Erythroblast (primary cell): Measurements from ENCODE around the gene NCKAP5.

Source experiments
- DNase-seq, 2 experiments: peaks; one replicate each; lab custom pipeline; 2025; lab: John Stamatoyannopoulos, UW
- GATA1 ChIP-seq: IDR thresholded peaks from 2 replicates; pipeline ENCODE4 v1.6.1; 2011; ENCODE audit warnings: low read depth, mild to moderate bottlenecking, control low read depth, low read length, moderate library complexity
- POLR2A ChIP-seq: IDR thresholded peaks from 2 replicates; pipeline ENCODE4 v1.6.1; 2011; ENCODE audit warnings: mild to moderate bottlenecking, low read length

Gene NCKAP5

GRCh38 chr2:133393895-133394294 lies 174.4 kb downstream of the NCKAP5 start:
- no peak for DNase-seq

GRCh38 chr2:133390156-133390555 lies 178.1 kb downstream of the NCKAP5 start:
- TF ChIP-seq GATA1 (no peak), POLR2A (no peak)
- no peak for DNase-seq

More at GRCh38 chr2:133393895-133394294, 174.4 kb downstream of the NCKAP5 start:
- TF ChIP-seq POLR2A (no peak), GATA1 (no peak)

- TF ChIP-seq POLR2A (no peak), GATA1 (no peak)
These were observed 178.7 kb downstream of the NCKAP5 start for GRCh38 chr2:133389569-133389968.

DNA sequence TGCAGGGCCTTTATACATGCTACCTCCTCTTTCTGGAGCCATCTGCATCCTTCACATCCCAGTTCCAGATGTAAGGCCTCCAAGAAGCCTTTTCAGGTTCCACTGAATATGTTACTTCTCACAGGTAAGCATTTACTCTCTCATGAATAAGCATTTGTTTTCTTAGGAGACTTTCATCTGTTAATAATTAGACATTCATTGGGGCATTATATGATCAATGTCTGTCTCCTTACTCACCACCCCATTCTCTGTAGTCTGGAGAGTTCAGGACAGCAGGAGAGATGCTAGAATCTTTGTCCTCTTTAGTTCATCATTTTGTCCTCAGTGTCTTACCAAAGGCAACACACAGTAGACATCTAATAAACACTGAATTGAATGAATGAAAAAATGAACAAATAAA lies 185.7 kb downstream of the NCKAP5 start:
- DNase-seq = no peak

More at GRCh38 chr2:133389569-133389968, 178.7 kb downstream of the NCKAP5 start:
- DNase-seq = no peak

GRCh38 chr2:133380991-133381390 lies 187.3 kb downstream of the NCKAP5 start:
- TF ChIP-seq POLR2A (no peak), GATA1 (no peak)
- DNase-seq = no peak

More for the DNA sequence above, 185.7 kb downstream of the NCKAP5 start:
- TF ChIP-seq GATA1 (no peak), POLR2A (no peak)

DNA sequence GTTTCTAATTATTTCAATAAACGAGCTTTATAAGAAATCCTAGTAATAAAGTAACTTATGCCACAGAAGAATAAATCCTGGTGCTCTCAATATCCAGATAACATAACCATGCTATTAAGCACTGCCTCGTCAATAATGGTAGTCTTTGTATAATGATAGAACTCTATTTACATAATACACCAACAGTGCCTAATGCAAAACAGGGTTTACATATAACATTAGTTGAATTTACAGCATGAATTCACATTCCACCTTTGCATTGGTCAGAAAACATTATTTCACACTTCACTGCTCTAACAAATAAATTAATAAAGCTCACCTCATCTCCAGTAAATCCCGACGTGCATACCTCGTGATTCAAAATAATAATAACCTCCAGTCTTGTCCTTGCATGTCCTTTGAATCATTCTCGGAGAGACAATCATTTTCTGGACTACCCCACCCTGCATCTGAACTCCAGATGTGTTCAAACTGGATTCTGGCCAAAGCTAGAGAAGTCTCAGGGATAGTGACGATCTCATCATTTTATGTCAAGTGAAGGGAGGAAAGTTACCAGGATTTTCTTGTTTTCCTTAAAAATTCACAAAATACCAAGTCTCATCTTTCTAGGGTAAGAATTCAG lies 189.2 kb downstream of the NCKAP5 start:
- TF ChIP-seq POLR2A (no peak), GATA1 (no peak)
- no peak for DNase-seq

DNA sequence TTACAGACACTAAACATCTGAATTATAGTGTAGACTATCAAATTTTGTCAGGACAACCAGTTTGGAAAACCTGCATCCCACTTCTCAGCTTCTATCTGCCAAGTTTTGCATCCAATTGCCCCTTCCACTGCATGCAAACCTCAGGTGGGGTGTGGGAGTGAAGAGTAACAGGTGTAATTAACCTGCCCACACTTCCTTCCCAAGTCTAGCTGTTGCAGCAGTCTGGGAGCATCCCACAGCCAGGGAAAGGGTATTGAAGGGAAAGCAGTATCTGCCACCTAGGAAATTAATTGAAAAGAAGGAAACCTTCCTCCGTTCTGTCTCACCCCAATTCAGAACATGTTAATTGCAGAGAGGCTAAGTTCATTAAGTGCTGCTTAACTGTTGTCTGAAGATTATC lies 189.9 kb downstream of the NCKAP5 start:
- DNase-seq = no peak
- TF ChIP-seq POLR2A (no peak), GATA1 (no peak)

DNA sequence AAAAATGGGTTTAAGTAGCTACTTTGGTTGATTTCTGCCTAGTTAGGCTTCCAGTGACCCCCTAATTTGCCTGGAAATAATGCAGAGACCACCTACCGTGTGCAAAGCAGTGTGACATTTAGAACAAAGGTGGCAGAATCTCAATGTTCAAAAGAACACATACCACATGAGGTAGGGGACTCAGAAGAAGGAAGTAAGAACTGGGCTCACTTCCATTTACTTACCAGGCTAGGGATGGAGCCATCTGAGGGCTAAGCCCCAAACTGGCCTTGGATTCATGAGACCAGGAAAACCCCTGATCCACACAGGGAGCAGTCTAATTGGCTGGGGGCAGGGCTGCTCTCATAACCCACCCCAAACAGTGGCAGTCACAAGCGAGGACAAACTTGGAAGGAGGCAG lies 190.7 kb downstream of the NCKAP5 start:
- no peak for DNase-seq
- TF ChIP-seq GATA1 (no peak), POLR2A (no peak)

- DNase-seq = no peak
- TF ChIP-seq GATA1 (no peak), POLR2A (no peak)
These were observed 191.2 kb downstream of the NCKAP5 start for GRCh38 chr2:133377021-133377481.

DNA sequence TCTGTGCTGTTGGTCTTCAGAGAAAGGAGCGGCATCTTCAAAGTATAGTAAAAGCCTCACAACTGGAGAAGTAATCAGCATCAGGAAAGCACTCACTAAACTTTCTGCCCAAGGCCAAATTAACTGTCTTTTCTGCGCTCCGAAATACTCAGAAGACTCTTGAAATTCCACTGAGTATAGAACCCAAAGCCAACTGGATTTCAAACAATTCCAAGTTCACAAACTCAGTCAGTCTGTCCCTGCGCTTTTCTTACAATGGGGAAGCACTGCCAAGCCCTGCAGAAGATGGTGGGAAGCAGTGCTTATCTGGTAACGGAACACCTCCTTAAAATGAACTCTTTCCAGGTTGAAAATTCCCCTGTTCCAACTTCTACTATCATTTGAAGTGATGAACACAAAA lies 193.5 kb downstream of the NCKAP5 start:
- no peak for TF ChIP-seq POLR2A
- TF ChIP-seq GATA1 = no peak
- no peak for DNase-seq

DNA sequence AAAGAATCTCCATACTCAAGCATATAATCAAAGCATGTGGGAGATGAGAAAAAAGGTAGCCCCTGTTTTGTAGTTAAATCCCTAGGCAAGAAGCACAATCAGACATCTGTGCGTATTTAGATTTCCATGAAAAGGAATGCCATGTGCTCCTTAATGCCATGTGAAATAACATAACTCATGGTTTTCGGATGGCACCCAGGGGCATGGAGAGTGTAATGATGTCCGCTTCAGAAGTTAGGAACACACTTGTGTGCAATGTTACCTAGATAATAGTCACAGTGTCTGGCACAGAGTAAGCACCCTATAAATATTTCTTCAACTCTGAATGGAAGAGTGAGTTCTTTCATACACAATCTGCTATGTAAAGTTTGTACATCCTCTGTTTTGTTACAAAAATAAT lies 197.0 kb downstream of the NCKAP5 start:
- DNase-seq = no peak
- TF ChIP-seq POLR2A (no peak), GATA1 (no peak)

- DNase-seq = no peak
- TF ChIP-seq POLR2A (no peak), GATA1 (no peak)
These were observed 198.2 kb downstream of the NCKAP5 start for GRCh38 chr2:133369901-133370658.

DNA sequence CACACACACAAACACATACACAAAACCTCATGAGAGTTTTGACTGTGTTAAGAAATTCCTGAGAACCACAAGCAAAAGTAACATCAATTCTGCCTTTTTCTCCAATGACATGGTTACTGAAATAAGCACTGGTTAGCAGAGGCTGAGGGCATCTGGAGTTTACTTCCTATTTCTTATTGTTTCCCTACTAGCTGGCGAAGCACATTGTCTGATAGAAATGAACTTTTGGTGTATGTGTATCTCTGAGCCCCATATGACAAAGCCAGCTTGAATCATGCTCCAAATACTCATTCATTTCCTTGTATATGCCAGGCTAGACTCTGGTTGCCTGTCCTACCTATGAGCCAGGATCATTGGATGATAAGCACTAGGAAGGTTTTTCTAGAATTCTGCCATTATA lies 203.1 kb downstream of the NCKAP5 start:
- TF ChIP-seq GATA1 (no peak), POLR2A (no peak)
- no peak for DNase-seq

- DNase-seq = no peak
- no peak for TF ChIP-seq GATA1
These were observed 203.6 kb downstream of the NCKAP5 start for GRCh38 chr2:133364636-133365035.
